GM23338 (cell line): ENCODE data around the gene ACBD3. TPM values are rescaled to one million over a fixed set of nuclear protein-coding genes. Genes with fewer than 3 reads are reported as not detected.

Experiments used
- ATAC-seq: fragments of 200-7000 bp; cut with Tn5 transposase; 3 replicates; pipeline ENCODE4 v1.9.1; 2020
- DNase-seq: peaks from one replicate; pipeline ENCODE4 v3.0.0-alpha.2; 2015; ENCODE audit warnings: low spot score
- H2AFZ ChIP-seq: fragments of 200-600 bp; sonication (generic); 2 replicates; pipeline ENCODE4 v1.8.0; 2016; ENCODE audit warnings: antibody characterized with exemption, mild to moderate bottlenecking, moderate library complexity
- H3F3A ChIP-seq: fragments of 200-600 bp; sonication (generic); replicated peaks from 2 replicates; pipeline ENCODE4 v1.8.0; 2017; ENCODE audit warnings: antibody characterized with exemption, mixed run types, low read depth
- H3K27ac ChIP-seq: fragments of 200-600 bp; sonication (generic); 2 replicates; pipeline ENCODE4 v1.6.1; 2016; ENCODE audit warnings: low read depth
- H3K27me3 ChIP-seq: fragments of 200-600 bp; sonication (generic); 2 replicates; pipeline ENCODE4 v1.8.0; 2016; ENCODE audit warnings: mild to moderate bottlenecking, mixed run types, moderate library complexity; ENCODE audit not compliant: insufficient read depth
- H3K36me3 ChIP-seq: fragments of 200-600 bp; sonication (generic); 2 replicates; pipeline ENCODE4 v1.8.0; 2016; ENCODE audit warnings: mild to moderate bottlenecking; ENCODE audit not compliant: insufficient read depth
- H3K4me1 ChIP-seq: fragments of 200-600 bp; sonication (generic); 2 replicates; pipeline ENCODE4 v1.8.0; 2016; ENCODE audit warnings: mild to moderate bottlenecking, moderate library complexity; ENCODE audit not compliant: insufficient read depth
- H3K4me2 ChIP-seq: fragments of 200-600 bp; sonication (generic); 2 replicates; pipeline ENCODE4 v1.7.1; 2017; ENCODE audit warnings: mixed run types
- H3K4me3 ChIP-seq: fragments of 200-600 bp; sonication (generic); 2 replicates; pipeline ENCODE4 v1.6.1; 2016; ENCODE audit warnings: mixed run types
- H3K79me2 ChIP-seq: fragments of 200-600 bp; sonication (generic); replicated peaks from 2 replicates; pipeline ENCODE4 v1.8.0; 2017; ENCODE audit warnings: mild to moderate bottlenecking; ENCODE audit not compliant: insufficient read depth
- H3K9me2 ChIP-seq: fragments of 200-600 bp; sonication (generic); 2 replicates; pipeline ENCODE4 v1.8.0; 2017; ENCODE audit not compliant: insufficient read depth
- H4K20me1 ChIP-seq: fragments of 200-600 bp; sonication (generic); replicated peaks from 2 replicates; pipeline ENCODE4 v1.8.0; 2017; ENCODE audit warnings: mild to moderate bottlenecking; ENCODE audit not compliant: insufficient read depth
- H3K27ac Mint-ChIP-seq: 2 replicates; pipeline ENCODE4 v1.8.0; 2020; ENCODE audit warnings: inconsistent platforms, mild to moderate bottlenecking, moderate library complexity, mixed read lengths
- H3K27me3 Mint-ChIP-seq: 3 replicates; pipeline ENCODE4 v1.8.0; 2022; ENCODE audit warnings: low read depth, mild to moderate bottlenecking, moderate library complexity, mixed read lengths, inconsistent platforms; ENCODE audit not compliant: insufficient read depth, poor library complexity
- H3K36me3 Mint-ChIP-seq: 3 replicates; pipeline ENCODE4 v1.8.0; 2021; ENCODE audit warnings: low read depth, mild to moderate bottlenecking, inconsistent platforms, moderate library complexity, mixed read lengths
- H3K4me1 Mint-ChIP-seq: 3 replicates; pipeline ENCODE4 v1.8.0; 2020; ENCODE audit warnings: mild to moderate bottlenecking, inconsistent platforms, mixed read lengths
- H3K4me3 Mint-ChIP-seq: 3 replicates; pipeline ENCODE4 v1.8.0; 2021; ENCODE audit warnings: moderate library complexity, mild to moderate bottlenecking, inconsistent platforms, mixed read lengths
- H3K9me3 Mint-ChIP-seq: 3 replicates; pipeline ENCODE4 v1.8.0; 2020; ENCODE audit warnings: moderate library complexity, mild to moderate bottlenecking, inconsistent platforms, mixed read lengths
- CREB1 ChIP-seq: fragments of 250-450 bp; sonication (Bioruptor Pico); IDR thresholded peaks from 2 replicates; pipeline ENCODE4 v1.5.0; 2020; ENCODE audit warnings: low read depth, mild to moderate bottlenecking, moderate library complexity
- CTCF ChIP-seq, 2 experiments: fragments of 200-600 bp in 1 of 2; sonication (generic) in 1 of 2; conservative IDR thresholded peaks; 2 replicates each; pipeline versions ENCODE4 v1.5.1 to v1.6.1; 2016 to 2017; ENCODE audit warnings: antibody characterized with exemption in 2 of 2, low read depth in 2 of 2, mild to moderate bottlenecking in 2 of 2, moderate library complexity in 1 of 2
- ETS1 ChIP-seq: IDR thresholded peaks from 2 replicates; pipeline ENCODE4 v1.6.1; 2016; ENCODE audit warnings: antibody characterized with exemption
- EZH2 ChIP-seq: fragments of 200-600 bp; sonication (generic); IDR thresholded peaks from one replicate; pipeline ENCODE4 v1.8.0; 2017; ENCODE audit warnings: antibody characterized with exemption, mild to moderate bottlenecking, low read depth; ENCODE audit not compliant: unreplicated experiment
- EZH2phosphoT487 ChIP-seq: fragments of 200-600 bp; sonication (generic); IDR thresholded peaks from one replicate; pipeline ENCODE4 v1.8.1; 2018; ENCODE audit warnings: antibody characterized with exemption; ENCODE audit not compliant: unreplicated experiment
- JUNB ChIP-seq: IDR thresholded peaks from one replicate; pipeline ENCODE4 v1.6.1; 2016; ENCODE audit warnings: antibody characterized with exemption; ENCODE audit not compliant: unreplicated experiment
- NANOG ChIP-seq: IDR thresholded peaks from 2 replicates; pipeline ENCODE4 v1.6.1; 2016; ENCODE audit warnings: antibody characterized with exemption, borderline replicate concordance
- POLR2AphosphoS5 ChIP-seq: IDR thresholded peaks from 2 replicates; pipeline ENCODE4 v1.6.1; 2016; ENCODE audit warnings: antibody characterized with exemption, low read depth
- REST ChIP-seq: IDR thresholded peaks from one replicate; pipeline ENCODE4 v1.6.1; 2018; ENCODE audit warnings: antibody characterized with exemption; ENCODE audit not compliant: unreplicated experiment
- STAT1 ChIP-seq: IDR thresholded peaks from one replicate; pipeline ENCODE4 v1.6.1; 2016; ENCODE audit warnings: antibody characterized with exemption; ENCODE audit not compliant: unreplicated experiment
- ZNF114 ChIP-seq: fragments of 250-450 bp; sonication (Bioruptor Pico); IDR thresholded peaks from 2 replicates; pipeline ENCODE4 v1.5.0; 2020; ENCODE audit warnings: mild to moderate bottlenecking, moderate library complexity
- ZNF331 ChIP-seq: fragments of 250-450 bp; sonication (Bioruptor Pico); IDR thresholded peaks from 2 replicates; pipeline ENCODE4 v1.5.0; 2020; ENCODE audit warnings: low read depth, mild to moderate bottlenecking, moderate library complexity
- ZNF462 ChIP-seq: fragments of 250-450 bp; sonication (Bioruptor Pico); IDR thresholded peaks from 2 replicates; pipeline ENCODE4 v1.5.0; 2020; ENCODE audit warnings: mild to moderate bottlenecking, moderate library complexity
- polyA plus RNA-seq: library from polyadenylated mRNA; unstranded; fragments of >200 nt; fragmentation: Nextera tagmentation; extraction: Ambion mirVana; gene quantifications from 2 replicates; pipeline ENCODE4 v1.2.1, GENCODE V29; 2016
- total RNA-seq: library from RNA; depleted of rRNA; stranded (reverse); fragments of >200 nt; shearing (Covaris generic); gene quantifications from 2 replicates; pipeline ENCODE4 v1.2.3, GENCODE V29; 2014

Gene ACBD3
- total and polyA plus RNA-seq, 2 experiments from 2014 or later, result 17.1 to 36.2 TPM

- Histone ChIP-seq H3K9me2 (no peaks in the 10 kb centered on the region), H3K4me1 (peaks cover 14% of the 10 kb centered on the region), H3K27ac (no peak overlapping the region), H3K27me3 (peaks cover 30% of the 10 kb centered on the region), H4K20me1 (0 out of 2 replicates have a peak, but pooled peaks cover 6% of the 10 kb centered on the region), H3K4me2 (peak overlapping the region; percentile 92), H3K36me3 (no peaks in the 10 kb centered on the region), H3K79me2 (no peaks in the 10 kb centered on the region), H2AFZ (peak overlapping the region; percentile 96), H3K4me3 (peak overlapping the region; percentile 82), H3F3A (peaks cover 12% of the 10 kb centered on the region; the same call in 1 of the 2 replicates)
- peaks cover 28% of the 10 kb centered on the region for H3K27me3 Mint-ChIP-seq
- no peaks in the 10 kb centered on the region; the same call in 2 of the 3 replicates for H3K9me3 Mint-ChIP-seq
- H3K4me3 Mint-ChIP-seq, result peak overlapping the region; percentile 68
- ATAC-seq (no peak), DNase-seq (no peak)
- H3K36me3 Mint-ChIP-seq, result no peaks in the 10 kb centered on the region
- peaks cover 17% of the 10 kb centered on the region for H3K4me1 Mint-ChIP-seq
- TF ChIP-seq EZH2phosphoT487 (no peak), REST (no peak), ZNF331 (no peak), ZNF462 (CRISPR knock-in tag) (no peak), EZH2 (no peak), NANOG (no peak), CREB1 (CRISPR knock-in tag) (no peak), JUNB (no peak), CTCF (conservative IDR thresholded peaks at IDR 0.05; ENCODE audit: low read depth in 2 of 2) (no peak), STAT1 (no peak), ETS1 (no peak), POLR2AphosphoS5 (no peak), ZNF114 (CRISPR knock-in tag) (no peak)
- H3K27ac Mint-ChIP-seq, result no peak overlapping the region
These were observed 36.1 kb upstream of the ACBD3 start for GRCh38 chr1:226222686-226223085.
